ENCODE results near the gene CASZ1. TPM values are rescaled to one million over a fixed set of nuclear protein-coding genes. Genes with fewer than 3 reads are reported as not detected.

Gene CASZ1
- total RNA-seq, 4 donors from 2014 or later: 0.88 to 6.8 (median 1.7) TPM

- no peak for TF ChIP-seq CTCF (IDR thresholded peaks at IDR 0.05; ENCODE audit: low read depth)
Measured at GRCh38 chr1:10802944-10803715, 6.7 kb upstream of the CASZ1 start.

GRCh38 chr1:10800778-10801177 is 4.3 kb upstream of the CASZ1 start:
- no peak for TF ChIP-seq CTCF (IDR thresholded peaks at IDR 0.05; ENCODE audit: low read depth)

GRCh38 chr1:10799726-10800125 is 3.3 kb upstream of the CASZ1 start:
- no peak for TF ChIP-seq CTCF (IDR thresholded peaks at IDR 0.05; ENCODE audit: low read depth)

GRCh38 chr1:10795276-10796021 is 997 bp downstream of the CASZ1 start:
- TF ChIP-seq CTCF (IDR thresholded peaks at IDR 0.05; ENCODE audit: low read depth): no peak

GRCh38 chr1:10794724-10795275 is 1.6 kb downstream of the CASZ1 start:
- TF ChIP-seq CTCF (IDR thresholded peaks at IDR 0.05; ENCODE audit: low read depth): no peak

GRCh38 chr1:10793129-10793651 is 3.3 kb downstream of the CASZ1 start:
- TF ChIP-seq CTCF (IDR thresholded peaks at IDR 0.05; ENCODE audit: low read depth): no peak
